GM10266 (cell line): ENCODE data around the gene PEF1.

ENCODE experiments used
- DNase-seq: peaks from one replicate; pipeline ENCODE4 v3.0.0; 2012; ENCODE audit errors: extremely low spot score
- CTCF ChIP-seq: IDR thresholded peaks from 2 replicates; pipeline ENCODE4 v1.5.1; 2012; ENCODE audit warnings: mild to moderate bottlenecking, low read depth; ENCODE audit not compliant: control insufficient read depth, insufficient read depth; ENCODE audit errors: missing control alignments

PEF1 gene

GRCh38 chr1:31596737-31597097, 48.0 kb downstream of the PEF1 start:
- DNase-seq = no peak
- TF ChIP-seq CTCF = no peak

DNA sequence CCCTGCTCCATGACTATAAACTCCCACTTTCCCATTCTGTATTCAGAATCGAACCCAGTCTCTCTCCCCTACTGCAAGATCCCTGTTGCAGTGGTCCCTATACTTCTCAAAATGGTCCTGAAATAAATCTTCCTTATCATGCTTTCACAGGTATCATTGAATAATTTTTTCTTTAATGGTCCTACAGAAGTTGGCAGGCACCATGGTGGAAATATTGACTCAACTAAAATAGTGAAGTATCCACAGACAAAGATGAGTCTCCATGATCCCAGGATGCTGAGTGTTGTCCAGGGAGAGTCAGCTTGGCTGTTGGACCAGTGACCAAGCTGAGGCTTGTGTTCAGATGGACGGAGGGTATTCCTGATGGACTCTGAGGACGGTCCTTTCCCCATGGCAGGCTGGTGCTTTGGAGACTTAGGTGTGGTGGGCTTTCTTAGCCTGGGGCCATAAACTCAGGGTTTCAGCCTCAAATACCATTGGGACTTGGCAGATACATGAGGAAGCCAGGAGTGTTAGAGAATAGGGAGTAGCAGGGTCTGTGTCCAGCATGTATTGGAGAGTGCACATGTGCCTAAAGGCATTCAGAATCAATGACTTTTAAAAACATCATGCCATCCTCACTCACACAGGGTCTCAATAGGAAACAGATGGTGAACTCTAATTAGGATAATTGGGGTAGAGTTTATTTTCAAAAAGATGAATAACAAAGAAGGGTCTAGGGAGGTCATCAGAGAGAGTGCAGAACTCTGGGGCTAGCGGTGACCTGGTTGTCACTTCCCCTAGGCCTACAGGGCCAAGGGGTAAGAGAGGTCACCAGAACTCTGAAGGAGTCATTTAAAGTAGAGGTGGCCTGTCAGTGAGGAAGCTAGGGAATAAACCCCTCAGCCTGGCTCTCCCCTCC, 48.6 kb downstream of the PEF1 start:
- DNase-seq = no peak
- TF ChIP-seq CTCF = no peak

- DNase-seq = peak; percentile 82
- peak; percentile 92 for TF ChIP-seq CTCF
Observed at GRCh38 chr1:31593770-31594632, 50.7 kb downstream of the PEF1 start.

DNA sequence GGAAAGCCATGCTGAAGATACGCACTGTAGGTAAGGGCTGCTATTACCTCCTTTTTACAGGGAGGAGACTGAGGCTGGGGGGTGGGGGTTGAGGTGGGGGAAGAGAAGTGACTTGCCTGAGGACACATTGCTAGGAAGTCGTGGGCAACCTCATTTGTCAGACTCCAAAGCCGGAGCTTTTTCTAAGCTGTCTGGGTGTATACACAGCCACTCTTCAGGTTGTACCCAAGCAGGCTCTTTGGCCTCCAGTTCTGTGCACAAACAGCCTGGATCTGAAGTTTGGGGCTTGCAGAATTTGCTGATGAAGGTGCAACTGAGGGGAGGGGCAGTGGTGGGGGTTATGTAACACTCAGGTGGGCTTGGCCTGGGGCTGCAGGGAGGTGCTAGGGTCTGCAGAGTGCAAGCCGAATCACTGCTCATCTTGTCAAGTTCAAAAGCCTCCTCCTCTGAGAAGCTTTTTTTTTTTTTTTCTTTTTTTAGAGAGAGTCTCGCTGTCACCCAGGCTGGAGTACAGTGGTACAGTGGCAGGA, 51.5 kb downstream of the PEF1 start:
- DNase-seq = no peak
- TF ChIP-seq CTCF = no peak

DNA sequence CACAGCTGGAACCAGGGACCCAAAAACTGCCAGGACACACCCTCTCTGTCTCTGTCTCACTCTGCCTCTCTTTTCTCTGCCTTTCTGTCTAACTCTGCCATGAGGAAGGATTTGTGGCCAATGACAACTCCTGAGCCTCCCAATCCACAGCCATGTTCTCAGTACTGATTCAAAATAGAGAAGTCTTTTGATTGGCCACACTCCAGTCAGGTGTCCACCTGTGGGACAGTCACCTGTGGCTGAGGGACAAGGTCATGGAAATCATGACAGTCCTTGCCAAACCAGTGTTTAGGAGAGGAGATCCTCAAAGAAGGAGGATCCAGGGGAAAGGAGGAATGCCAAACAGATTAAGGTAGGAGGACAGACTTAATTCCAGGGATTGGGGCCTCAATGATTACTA, 52.5 kb downstream of the PEF1 start:
- no peak for DNase-seq
- TF ChIP-seq CTCF = no peak

- DNase-seq = no peak
- no peak for TF ChIP-seq CTCF
Observed at GRCh38 chr1:31591425-31592093, 53.1 kb downstream of the PEF1 start.
